ENCODE data around the gene MRPS6. TPM values are rescaled to one million over a fixed set of nuclear protein-coding genes. Genes with fewer than 3 reads are reported as not detected.

MRPS6 gene
- total RNA-seq, 1 donor from 2014 or later = 42.4 TPM

DNA sequence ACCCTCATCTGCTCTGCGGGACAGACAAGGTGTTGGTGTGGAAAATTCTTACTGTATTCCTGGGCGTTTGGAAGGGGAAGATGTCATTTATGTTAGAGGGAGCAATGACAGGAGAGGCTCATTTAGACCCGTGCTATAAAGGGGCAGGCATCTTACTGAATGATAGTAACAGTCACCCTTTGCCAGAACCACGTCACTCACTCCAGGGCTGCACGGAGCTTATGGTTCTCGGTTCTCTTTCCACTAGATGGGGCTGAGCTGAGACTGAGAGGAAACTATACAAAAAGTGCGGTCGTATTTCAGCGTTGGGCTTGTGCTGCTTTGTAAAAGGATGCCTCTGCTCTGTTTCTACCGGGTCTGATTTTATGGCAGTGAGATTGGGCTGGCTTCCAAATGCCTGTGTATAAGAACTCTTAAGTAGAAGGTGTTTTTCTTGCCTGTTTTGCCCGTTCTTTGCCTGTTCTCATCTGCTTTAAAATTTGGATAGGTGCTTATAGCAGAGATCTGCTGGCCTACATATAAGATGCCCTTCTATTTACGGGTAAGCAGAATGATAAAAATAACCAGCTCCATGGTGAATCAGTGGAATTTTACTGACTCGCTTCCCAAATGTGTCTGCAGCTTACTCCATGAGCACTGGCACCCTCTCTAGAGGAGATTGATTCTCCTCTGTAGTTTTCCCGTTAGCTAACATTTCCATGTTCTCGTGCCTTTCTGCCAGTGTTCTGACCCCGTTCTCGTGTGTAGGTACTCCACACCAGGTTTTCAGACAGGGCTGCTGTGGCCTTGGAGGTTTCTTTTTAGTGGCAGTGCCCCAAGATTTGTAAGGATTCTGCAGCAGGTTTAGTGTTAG is 55.9 kb downstream of the MRPS6 start:
- H3K27me3 Mint-ChIP-seq (ENCODE audit: unreplicated experiment) = peaks cover 2% of the 10 kb centered on the region
- TF ChIP-seq, protein P1, sequence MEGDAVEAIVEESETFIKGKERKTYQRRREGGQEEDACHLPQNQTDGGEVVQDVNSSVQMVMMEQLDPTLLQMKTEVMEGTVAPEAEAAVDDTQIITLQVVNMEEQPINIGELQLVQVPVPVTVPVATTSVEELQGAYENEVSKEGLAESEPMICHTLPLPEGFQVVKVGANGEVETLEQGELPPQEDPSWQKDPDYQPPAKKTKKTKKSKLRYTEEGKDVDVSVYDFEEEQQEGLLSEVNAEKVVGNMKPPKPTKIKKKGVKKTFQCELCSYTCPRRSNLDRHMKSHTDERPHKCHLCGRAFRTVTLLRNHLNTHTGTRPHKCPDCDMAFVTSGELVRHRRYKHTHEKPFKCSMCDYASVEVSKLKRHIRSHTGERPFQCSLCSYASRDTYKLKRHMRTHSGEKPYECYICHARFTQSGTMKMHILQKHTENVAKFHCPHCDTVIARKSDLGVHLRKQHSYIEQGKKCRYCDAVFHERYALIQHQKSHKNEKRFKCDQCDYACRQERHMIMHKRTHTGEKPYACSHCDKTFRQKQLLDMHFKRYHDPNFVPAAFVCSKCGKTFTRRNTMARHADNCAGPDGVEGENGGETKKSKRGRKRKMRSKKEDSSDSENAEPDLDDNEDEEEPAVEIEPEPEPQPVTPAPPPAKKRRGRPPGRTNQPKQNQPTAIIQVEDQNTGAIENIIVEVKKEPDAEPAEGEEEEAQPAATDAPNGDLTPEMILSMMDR (IDR thresholded peaks at IDR 0.05; ENCODE audit: unreplicated experiment) = no peak
- peaks cover 5% of the 10 kb centered on the region for H3K36me3 Mint-ChIP-seq (ENCODE audit: low read depth, unreplicated experiment)
- no peaks in the 10 kb centered on the region for H3K9me3 Mint-ChIP-seq (ENCODE audit: unreplicated experiment)
- no peak overlapping the region for H3K27ac Mint-ChIP-seq (ENCODE audit: unreplicated experiment)
- H3K4me1 Mint-ChIP-seq (ENCODE audit: unreplicated experiment) = peaks cover 20% of the 10 kb centered on the region
- peak; percentile 21 for DNase-seq (ENCODE audit: low spot score)
- no peak overlapping the region for H3K4me3 Mint-ChIP-seq (ENCODE audit: unreplicated experiment)

DNA sequence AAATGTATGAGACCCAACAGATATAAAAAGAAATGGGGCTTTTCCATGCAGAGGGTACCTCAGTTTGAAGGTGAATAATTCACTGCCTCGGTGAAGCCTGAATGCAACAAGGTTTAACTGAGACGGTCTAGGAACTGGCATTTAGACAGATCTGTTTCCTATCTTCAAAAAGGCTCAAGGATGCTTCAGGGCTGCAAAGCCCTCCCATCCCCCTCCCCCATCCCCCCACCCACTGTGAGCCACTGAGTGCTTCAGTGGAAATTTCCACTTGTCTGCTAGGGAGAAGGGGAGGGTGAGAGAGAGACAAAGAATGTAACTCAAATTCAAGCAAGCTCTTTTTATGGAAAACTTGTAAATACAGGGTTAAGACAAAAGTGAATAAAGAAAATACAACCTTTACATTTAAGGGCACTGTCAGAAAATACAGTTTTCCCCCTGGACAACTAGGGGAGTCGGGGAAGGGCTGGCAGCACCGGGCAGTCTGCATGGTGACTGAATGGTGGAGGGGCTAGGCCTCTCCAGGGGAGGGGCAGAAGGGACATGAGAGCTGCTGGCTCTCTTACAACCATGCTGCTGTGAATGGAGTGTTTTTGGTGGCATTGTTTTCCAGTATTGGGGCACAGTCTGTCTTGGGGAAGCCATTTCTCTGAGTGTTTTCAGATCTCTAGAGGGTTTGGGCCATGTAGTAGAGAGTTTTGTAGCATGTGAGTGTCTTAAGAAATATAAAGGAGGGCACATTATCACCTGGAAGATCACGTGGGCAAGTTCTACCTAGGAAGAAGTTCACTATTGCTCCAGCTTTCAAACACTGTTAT is 56.7 kb downstream of the MRPS6 start:
- peaks cover 13% of the 10 kb centered on the region for H3K36me3 Mint-ChIP-seq (ENCODE audit: low read depth, unreplicated experiment)
- no peaks in the 10 kb centered on the region for H3K9me3 Mint-ChIP-seq (ENCODE audit: unreplicated experiment)
- no peak overlapping the region for H3K4me3 Mint-ChIP-seq (ENCODE audit: unreplicated experiment)
- peaks cover 2% of the 10 kb centered on the region for H3K27me3 Mint-ChIP-seq (ENCODE audit: unreplicated experiment)
- H3K27ac Mint-ChIP-seq (ENCODE audit: unreplicated experiment) = peak overlapping the region; percentile 2
- TF ChIP-seq, protein P1 (IDR thresholded peaks at IDR 0.05; ENCODE audit: unreplicated experiment) = no peak
- peaks cover 20% of the 10 kb centered on the region for H3K4me1 Mint-ChIP-seq (ENCODE audit: unreplicated experiment)
- no peak for DNase-seq (ENCODE audit: low spot score)

DNA sequence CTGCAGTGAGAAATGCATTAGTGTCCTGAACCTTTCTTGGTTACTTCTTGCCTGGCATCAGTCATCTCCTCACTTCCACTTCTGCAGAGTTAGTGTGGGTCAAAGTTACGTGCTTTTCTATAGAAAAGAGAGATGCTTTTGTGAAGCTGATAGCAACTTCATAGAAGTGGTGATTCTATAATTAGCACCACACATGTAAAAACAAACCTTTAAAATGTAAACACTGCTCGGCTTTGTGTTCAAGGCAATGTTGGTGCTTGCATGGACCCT is 57.3 kb downstream of the MRPS6 start:
- TF ChIP-seq, protein P1 (IDR thresholded peaks at IDR 0.05; ENCODE audit: unreplicated experiment) = no peak
- no peak overlapping the region for H3K4me3 Mint-ChIP-seq (ENCODE audit: unreplicated experiment)
- H3K36me3 Mint-ChIP-seq (ENCODE audit: low read depth, unreplicated experiment) = peaks cover 13% of the 10 kb centered on the region
- no peaks in the 10 kb centered on the region for H3K9me3 Mint-ChIP-seq (ENCODE audit: unreplicated experiment)
- H3K27ac Mint-ChIP-seq (ENCODE audit: unreplicated experiment) = no peak overlapping the region
- no peak for DNase-seq (ENCODE audit: low spot score)
- H3K27me3 Mint-ChIP-seq (ENCODE audit: unreplicated experiment) = no peaks in the 10 kb centered on the region
- peaks cover 20% of the 10 kb centered on the region for H3K4me1 Mint-ChIP-seq (ENCODE audit: unreplicated experiment)

DNA sequence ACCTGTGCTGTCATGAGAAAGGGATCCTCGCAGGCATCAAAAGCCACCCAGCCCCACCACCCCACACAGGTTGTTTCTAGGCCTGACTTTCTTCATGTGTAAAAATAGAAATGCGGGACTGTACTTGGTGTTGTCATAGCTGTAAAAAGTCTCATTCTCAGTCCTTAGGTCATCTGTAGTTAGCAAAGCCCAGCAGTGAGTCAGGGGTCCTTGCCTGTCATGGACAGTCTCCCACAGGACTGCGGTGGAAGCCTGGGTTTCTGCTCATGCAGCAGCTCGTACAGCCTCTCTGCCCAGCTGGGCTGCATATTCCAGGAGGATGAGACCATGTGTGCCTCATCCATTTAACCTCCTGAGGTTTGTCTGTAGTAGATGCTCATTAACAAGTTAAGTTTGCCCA is 58.2 kb downstream of the MRPS6 start:
- Mint-ChIP-seq H3K4me1 (ENCODE audit: unreplicated experiment) (peaks cover 20% of the 10 kb centered on the region), H3K27ac (ENCODE audit: unreplicated experiment) (no peak overlapping the region), H3K4me3 (ENCODE audit: unreplicated experiment) (no peak overlapping the region), H3K27me3 (ENCODE audit: unreplicated experiment) (no peaks in the 10 kb centered on the region), H3K36me3 (ENCODE audit: low read depth, unreplicated experiment) (peaks cover 13% of the 10 kb centered on the region), H3K9me3 (ENCODE audit: unreplicated experiment) (no peaks in the 10 kb centered on the region)
- DNase-seq (ENCODE audit: low spot score) = no peak
- TF ChIP-seq, protein P1 (IDR thresholded peaks at IDR 0.05; ENCODE audit: unreplicated experiment) = no peak

DNA sequence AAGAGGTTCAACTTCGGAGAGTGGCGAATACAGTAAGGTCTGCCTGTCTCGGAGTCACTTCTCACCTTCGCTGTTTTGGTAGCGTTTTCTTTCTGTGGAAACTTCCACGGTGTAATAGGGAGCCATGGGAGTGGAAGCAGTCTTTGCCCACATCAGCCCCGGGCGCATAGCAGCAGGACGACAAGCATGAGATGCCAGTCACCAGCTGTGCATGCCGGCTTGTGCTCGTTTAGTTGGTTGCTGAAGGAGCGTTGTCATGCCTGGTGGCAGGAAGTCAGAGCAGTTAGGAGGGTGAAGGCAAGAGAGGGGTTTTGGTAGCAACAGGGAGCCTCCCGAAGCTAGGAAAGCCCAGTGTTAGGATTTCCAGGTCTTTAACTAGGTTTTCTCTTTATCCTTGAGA is 58.8 kb downstream of the MRPS6 start:
- Mint-ChIP-seq H3K9me3 (ENCODE audit: unreplicated experiment) (no peaks in the 10 kb centered on the region), H3K27me3 (ENCODE audit: unreplicated experiment) (no peaks in the 10 kb centered on the region), H3K36me3 (ENCODE audit: low read depth, unreplicated experiment) (peaks cover 13% of the 10 kb centered on the region), H3K27ac (ENCODE audit: unreplicated experiment) (peak overlapping the region; percentile 36), H3K4me1 (ENCODE audit: unreplicated experiment) (peaks cover 20% of the 10 kb centered on the region), H3K4me3 (ENCODE audit: unreplicated experiment) (no peak overlapping the region)
- TF ChIP-seq, protein P1 (IDR thresholded peaks at IDR 0.05; ENCODE audit: unreplicated experiment) = no peak
- no peak for DNase-seq (ENCODE audit: low spot score)
